ENCODE results near the gene FGD4.
"Not testable (repeated sequence)": the region's sequence is repeated elsewhere in the genome, so short reads cannot be mapped to it uniquely, and the experiment has no call there.

Gene FGD4

GRCh38 chr12:32496946-32497345 is 97.6 kb downstream of the FGD4 start:
- DNase-seq, result no peak

DNA sequence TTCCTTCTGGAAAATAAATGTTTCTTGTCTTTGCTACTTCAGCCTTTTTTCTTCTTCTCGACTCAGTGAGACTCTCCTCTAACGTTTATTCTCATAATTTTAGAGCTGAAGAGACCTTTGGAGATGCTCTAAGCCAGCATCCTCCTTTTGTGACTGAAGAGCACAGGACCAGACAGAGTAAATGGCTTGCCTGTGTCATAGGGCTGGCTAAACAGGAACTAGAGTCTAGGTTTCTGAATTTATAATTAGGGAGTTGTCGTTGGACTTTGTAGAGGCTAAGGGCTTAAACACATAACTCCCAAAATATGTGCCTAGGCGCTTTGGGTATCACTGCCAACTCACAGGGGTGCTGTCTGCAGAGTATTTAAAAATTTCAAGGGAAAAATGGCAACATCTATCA is 98.5 kb downstream of the FGD4 start:
- DNase-seq, result no peak

DNA sequence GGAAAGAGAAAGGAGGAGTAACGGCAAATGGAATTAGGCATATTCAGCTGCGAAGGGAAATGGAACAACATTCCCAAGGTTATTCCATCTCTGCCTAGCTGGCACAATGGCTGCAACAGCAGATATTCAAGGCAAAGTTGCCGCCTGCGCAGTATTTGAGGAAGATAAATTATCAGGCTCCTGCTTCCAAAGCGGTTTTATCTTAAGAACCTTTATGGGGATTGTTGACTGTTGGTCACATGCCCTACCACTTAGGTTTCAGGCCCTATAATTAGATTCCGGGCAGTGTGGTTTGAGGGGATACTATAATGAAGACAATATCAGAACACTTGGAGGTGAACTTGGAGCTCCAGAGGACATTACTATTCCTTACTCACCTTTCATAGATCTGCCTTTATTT is 99.7 kb downstream of the FGD4 start:
- DNase-seq, result peak; percentile 34

DNA sequence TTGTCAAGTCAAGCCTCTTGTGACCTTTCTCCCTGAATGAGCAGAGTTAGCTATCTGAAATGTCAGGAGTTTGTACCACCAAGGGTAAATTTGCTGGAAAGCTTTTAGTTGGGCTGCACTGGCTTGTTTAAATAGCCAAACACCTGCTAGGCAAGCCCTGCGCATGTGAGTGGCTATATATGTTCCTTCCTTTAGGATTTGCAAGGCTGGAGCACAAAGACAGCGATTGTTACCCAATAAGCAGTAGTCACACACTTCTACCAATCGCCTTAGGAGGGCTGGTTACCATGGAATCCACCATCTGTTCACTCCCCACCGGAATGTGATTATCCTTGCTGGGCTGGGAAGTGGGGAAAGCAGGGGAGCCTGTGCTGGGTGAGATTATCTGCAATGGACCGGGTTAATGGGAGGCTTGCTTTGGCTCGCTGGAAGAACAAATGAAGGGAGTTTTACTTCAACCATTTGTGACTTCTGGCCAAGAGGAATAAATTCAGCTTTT is 102.5 kb downstream of the FGD4 start:
- peak; percentile 22 for DNase-seq

DNA sequence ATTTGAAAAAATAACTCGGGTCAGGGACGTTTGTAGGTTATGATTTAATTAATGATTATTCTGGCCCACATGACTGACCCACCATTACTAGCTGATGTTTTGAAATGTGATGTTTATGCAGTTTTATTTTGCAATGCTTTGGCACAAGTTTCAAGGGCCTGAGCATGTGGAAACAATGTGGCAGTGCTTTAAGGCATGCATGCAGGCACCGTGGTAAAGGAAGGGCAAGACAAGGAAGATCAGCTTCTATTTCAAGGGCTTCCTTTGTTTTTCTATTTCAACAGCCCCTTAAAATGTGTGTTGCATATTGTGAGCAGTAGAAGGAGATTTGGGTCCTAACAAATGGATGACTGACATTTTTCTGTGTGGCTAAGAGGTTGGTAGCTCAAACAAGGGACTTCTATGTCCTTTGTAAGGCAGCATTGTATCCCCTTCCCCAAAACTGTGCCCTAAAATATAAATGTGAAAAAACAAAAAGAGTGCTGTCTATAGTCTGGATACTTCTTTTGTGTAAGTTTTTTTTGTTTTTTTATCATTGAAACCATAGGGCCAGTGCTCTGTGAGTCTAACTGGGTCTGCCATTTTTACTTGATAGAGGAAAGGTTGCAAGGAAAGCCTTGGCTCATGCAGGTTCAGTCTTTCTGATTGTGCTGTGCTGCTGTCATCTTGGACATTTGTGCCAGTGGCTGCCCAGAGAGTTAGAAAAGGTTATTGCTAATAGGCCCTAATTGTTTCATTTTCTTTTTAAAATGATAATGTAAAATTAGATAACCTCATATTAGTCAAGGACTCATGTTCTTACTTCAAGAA is 103.5 kb downstream of the FGD4 start:
- no peak for DNase-seq

DNA sequence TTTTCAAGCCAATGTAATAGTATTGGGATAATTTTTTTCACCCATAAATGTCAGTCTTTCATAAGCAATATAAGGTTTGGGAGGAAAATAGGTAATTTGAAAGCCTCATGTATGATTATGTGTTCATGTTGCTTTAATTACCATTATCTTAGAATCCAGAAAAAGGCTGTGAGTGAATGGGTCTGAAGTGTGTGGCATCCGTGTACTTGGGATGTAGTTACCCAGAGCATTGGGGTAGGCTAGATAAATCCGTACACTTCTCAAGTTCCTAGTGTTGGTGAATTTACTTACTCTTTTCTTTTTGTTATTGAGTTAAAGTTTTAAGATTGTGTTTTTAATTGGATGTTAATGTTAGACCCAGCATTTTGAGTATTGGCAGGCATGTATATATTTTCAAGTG is 104.4 kb downstream of the FGD4 start:
- no peak for DNase-seq

- no peak for DNase-seq
Observed at GRCh38 chr12:32504591-32504990, 105.2 kb downstream of the FGD4 start.

- no peak for DNase-seq
Observed at GRCh38 chr12:32505067-32505945, 105.9 kb downstream of the FGD4 start.

GRCh38 chr12:32507096-32507941 is 108.0 kb downstream of the FGD4 start:
- not testable (repeated sequence) for DNase-seq

DNA sequence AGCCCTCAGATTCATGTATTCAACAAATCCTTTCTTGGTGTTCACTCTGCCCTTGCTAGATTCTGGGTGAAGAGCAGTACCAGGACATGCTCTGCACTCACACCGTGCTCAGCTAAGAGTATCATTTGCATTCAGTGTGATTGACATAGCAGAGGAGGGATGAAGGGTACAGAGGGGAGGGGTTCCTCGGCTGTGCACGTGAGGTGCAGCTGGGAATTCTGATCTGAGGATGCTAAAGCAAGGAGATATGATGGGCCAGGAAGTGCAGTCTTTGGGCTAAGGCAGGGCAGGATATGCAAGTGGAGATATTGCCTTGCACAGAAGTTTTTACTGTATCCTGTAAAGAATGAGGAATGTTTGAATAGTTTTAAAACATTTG is 108.6 kb downstream of the FGD4 start:
- no peak for DNase-seq

- DNase-seq, result no peak
Observed at GRCh38 chr12:32508626-32509025, 109.3 kb downstream of the FGD4 start.

- DNase-seq, result no peak
Observed at GRCh38 chr12:32509328-32510091, 110.2 kb downstream of the FGD4 start.

GRCh38 chr12:32511976-32512375 is 112.6 kb downstream of the FGD4 start:
- not testable (repeated sequence) for DNase-seq

DNA sequence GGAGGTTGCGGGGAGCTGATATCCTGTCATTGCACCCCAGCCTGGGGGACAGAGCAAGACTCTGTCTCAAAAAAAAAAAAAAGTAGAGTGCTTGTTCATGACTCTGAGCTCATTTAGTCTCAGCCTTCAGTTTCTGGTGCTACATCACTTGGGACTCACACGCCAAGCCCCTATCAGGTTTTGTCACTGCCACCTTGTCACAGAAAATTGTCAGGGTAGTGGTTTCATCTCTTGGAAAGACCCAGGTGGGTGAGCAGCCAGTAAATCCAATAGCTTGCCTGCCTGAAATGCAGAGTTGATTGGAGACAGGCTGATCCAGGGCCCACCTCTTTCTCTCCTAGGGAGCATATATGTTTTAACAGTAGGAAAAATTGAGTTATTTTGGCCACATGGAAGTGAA is 113.0 kb downstream of the FGD4 start:
- DNase-seq, result no peak

GRCh38 chr12:32512910-32513309 is 113.6 kb downstream of the FGD4 start:
- DNase-seq, result no peak

- peak; percentile 52 for DNase-seq
Observed at GRCh38 chr12:32515137-32515873, 115.9 kb downstream of the FGD4 start.

DNA sequence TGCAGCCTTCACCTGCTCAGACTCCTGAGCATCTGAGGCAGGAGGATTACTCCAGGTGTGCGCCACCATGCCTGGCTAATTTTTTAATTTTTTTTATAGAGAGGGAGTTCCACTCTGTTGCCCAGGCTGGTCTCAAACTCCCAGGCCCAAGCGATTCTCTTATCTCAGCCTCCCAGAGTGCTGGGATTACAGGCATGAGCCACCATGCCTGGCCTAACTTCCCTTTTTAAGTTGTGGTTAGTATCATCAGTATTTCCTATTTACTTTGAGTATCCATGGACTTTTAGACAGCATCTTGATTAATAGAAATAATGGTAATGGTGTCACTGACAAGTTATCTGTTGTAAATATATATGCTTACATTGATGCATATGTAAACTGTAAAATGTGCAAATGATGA is 116.9 kb downstream of the FGD4 start:
- peak; percentile 94 for DNase-seq

DNA sequence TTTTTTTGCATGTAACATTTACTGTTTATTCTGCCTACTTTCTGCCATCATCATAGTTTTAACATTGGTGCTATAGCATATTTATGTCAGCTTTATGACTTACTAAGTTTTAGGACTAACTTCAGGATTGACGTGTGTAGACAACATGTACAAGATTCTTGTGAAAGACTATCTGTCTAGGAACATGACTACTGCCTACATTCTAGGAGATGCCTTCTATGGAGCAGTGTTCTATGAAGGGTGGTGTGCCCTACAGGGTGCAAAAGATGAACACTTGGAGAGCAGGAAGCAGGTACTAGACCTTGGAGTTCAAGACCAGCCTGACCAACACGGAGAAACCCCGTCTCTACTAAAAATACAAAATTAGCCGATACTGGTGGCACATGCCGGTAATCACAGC is 118.6 kb downstream of the FGD4 start:
- no peak for DNase-seq

- DNase-seq, result no peak
Observed at GRCh38 chr12:32519047-32519446, 119.7 kb downstream of the FGD4 start.

DNA sequence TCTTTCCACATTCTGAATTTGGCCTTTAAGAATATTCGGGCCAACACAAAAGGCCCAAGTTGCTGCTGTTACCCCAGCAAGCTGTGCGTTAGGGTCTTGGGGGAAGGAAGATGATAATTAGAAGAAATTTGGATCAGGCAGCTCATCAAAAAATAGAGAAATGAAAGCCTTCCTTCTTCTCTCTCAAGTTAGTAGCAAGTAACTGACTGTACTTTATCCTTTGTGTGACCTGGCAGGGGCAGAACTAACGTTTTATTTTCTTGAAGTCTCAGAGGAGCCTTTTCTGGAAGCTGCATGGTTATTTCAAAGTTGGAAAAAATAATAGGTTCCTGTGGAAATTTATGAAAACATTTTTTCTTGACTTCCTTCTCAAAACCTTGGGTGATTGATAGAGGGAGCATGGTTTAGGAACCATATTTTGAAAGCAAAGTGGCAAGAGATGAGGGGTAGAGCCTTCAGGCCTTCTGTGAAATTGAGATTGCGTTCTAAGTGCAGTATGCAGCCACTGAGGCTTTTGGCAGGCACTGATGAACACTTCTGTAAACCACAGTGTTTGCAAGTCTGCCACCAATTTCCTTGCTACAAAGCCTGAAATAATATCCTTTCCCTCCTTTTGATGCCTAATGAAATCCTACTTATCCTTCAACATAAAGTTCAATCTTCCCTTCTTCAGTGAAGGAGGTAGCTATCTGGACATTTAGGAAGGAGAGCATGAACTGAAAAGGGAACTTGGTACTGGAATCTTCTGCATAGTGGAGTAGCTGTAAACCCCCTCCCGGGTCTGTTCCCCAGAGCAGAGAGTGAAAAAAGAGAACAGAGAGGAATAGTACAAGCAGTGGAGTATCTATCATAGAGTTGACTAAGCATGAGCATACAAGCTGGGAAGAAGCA is 123.2 kb downstream of the FGD4 start:
- peak; percentile 67 for DNase-seq
